GM12878 (cell line): ENCODE measurements around the gene PRM3. TPM values are rescaled to one million over a fixed set of nuclear protein-coding genes. Genes with fewer than 3 reads are reported as not detected.

Source experiments
- ATAC-seq: fragments of 200-7000 bp; cut with Tn5 transposase; 3 replicates; pipeline ENCODE4 v1.9.1; 2020; ENCODE audit warnings: mild to moderate bottlenecking, moderate library complexity
- BruUV-seq: library from RNA; stranded (reverse); fragments of 400-500 nt; replicated peaks from 2 replicates; lab custom pipeline; 2021; lab: Mats Ljungman, UMichigan
- CTCF ChIA-PET: fragments of 300-600 bp; sonication (Branson Sonifier 250); formaldehyde crosslinking; extraction: SDS; loops from one replicate; lab custom pipeline; 2021; ENCODE audit warnings: inconsistent platforms; lab: Yijun Ruan, JAX
- POLR2A ChIA-PET: fragments of 350-600 bp; formaldehyde crosslinking; extraction: SDS; loops from one replicate; lab custom pipeline; 2021; ENCODE audit warnings: inconsistent platforms; lab: Charles Lee
- RAD21 ChIA-PET: fragments of 300-600 bp; sonication (Branson Sonifier 250); formaldehyde crosslinking; loops from one replicate; lab custom pipeline; 2023; ENCODE audit warnings: antibody characterized with exemption; ENCODE audit not compliant: unreplicated experiment; lab: Charles Lee
- SMC1A ChIA-PET: fragments of 300-600 bp; sonication (Branson Sonifier 250); formaldehyde crosslinking; loops from one replicate; lab custom pipeline; 2023; ENCODE audit not compliant: unreplicated experiment, uncharacterized antibody; lab: Charles Lee
- DNase-seq: peaks from one replicate; pipeline ENCODE4 v3.0.0-alpha.2; 2011; ENCODE audit warnings: low read depth, low spot score
- FAIRE-seq: peaks from 3 replicates; lab custom pipeline; 2011; peaks lifted over from hg19 to GRCh38; lab: Jason Lieb, UNC
- H2AFZ ChIP-seq: 2 replicates; pipeline ENCODE4 v1.6.0; 2011; ENCODE audit warnings: low read depth, low read length, control low read depth; ENCODE audit not compliant: control insufficient read depth
- H3K27ac ChIP-seq: 2 replicates; pipeline ENCODE4 v1.5.1; 2011; ENCODE audit warnings: control low read depth; ENCODE audit not compliant: control insufficient read depth, insufficient read depth
- H3K27me3 ChIP-seq, 2 experiments: replicated peaks in 1 of 2; 2 replicates each; pipeline versions ENCODE4 v1.6.0 to v1.6.1; 2011; ENCODE audit warnings: low read length in 1 of 2; ENCODE audit not compliant: control insufficient read depth in 2 of 2, insufficient read depth in 2 of 2
- H3K36me3 ChIP-seq, 2 experiments: 2 replicates each; pipeline ENCODE4 v1.5.1; 2011; ENCODE audit warnings: low read length in 1 of 2; ENCODE audit not compliant: control insufficient read depth in 2 of 2, insufficient read depth in 2 of 2
- H3K4me1 ChIP-seq: 2 replicates; pipeline ENCODE4 v1.6.1; 2011; ENCODE audit warnings: mild to moderate bottlenecking, low read length, moderate library complexity, mixed read lengths; ENCODE audit not compliant: control insufficient read depth, insufficient read depth
- H3K4me2 ChIP-seq: 2 replicates; pipeline ENCODE4 v1.6.0; 2011; ENCODE audit warnings: control low read depth; ENCODE audit not compliant: control insufficient read depth, insufficient read depth
- H3K4me3 ChIP-seq: fragments of 200-600 bp; sonication (generic); 2 replicates; pipeline ENCODE4 v1.5.1; 2016
- H3K79me2 ChIP-seq: 2 replicates; pipeline ENCODE4 v1.6.0; 2011; ENCODE audit warnings: low read length; ENCODE audit not compliant: control insufficient read depth, insufficient read depth
- H3K9ac ChIP-seq: 2 replicates; pipeline ENCODE4 v1.8.0; 2011; ENCODE audit warnings: low read length, control low read depth, mixed read lengths; ENCODE audit not compliant: control insufficient read depth, insufficient read depth
- H3K9me3 ChIP-seq: replicated peaks from 3 replicates; pipeline ENCODE4 v1.5.1; 2011; ENCODE audit warnings: mild to moderate bottlenecking, low read length; ENCODE audit not compliant: control insufficient read depth, insufficient read depth
- H4K20me1 ChIP-seq: 2 replicates; pipeline ENCODE4 v1.6.0; 2011; ENCODE audit not compliant: control insufficient read depth, insufficient read depth
- CBX3 ChIP-seq: fragments of 200-600 bp; sonication (generic); IDR thresholded peaks from 2 replicates; pipeline ENCODE4 v1.6.1; 2016; ENCODE audit warnings: low read depth, borderline replicate concordance
- JUNB ChIP-seq: IDR thresholded peaks from 2 replicates; pipeline ENCODE4 v1.6.1; 2016; ENCODE audit warnings: antibody characterized with exemption, mild to moderate bottlenecking
- KAT2A ChIP-seq: conservative IDR thresholded peaks from 2 replicates; pipeline ENCODE4 v1.6.1; 2011; ENCODE audit warnings: low read depth, low read length; ENCODE audit not compliant: control insufficient read depth
- MTA2 ChIP-seq: fragments of 450-650 bp; IDR thresholded peaks from 2 replicates; pipeline ENCODE4 v1.6.1; 2016; ENCODE audit warnings: low read depth, mild to moderate bottlenecking, moderate library complexity
- MYC ChIP-seq: IDR thresholded peaks from 2 replicates; pipeline ENCODE4 v1.6.1; 2011; ENCODE audit warnings: mild to moderate bottlenecking, low read length, moderate library complexity, inconsistent platforms; ENCODE audit not compliant: insufficient read depth, insufficient replicate concordance, insufficient read length, severe bottlenecking
- PAX5 ChIP-seq: IDR thresholded peaks from 2 replicates; pipeline ENCODE4 v1.6.1; 2011; ENCODE audit warnings: low read depth, low read length, borderline replicate concordance
- POU2F2 ChIP-seq: IDR thresholded peaks from 3 replicates; pipeline ENCODE4 v1.6.1; 2011; ENCODE audit warnings: low read depth, mild to moderate bottlenecking, low read length, borderline replicate concordance
- SREBF2 ChIP-seq: IDR thresholded peaks from 2 replicates; pipeline ENCODE4 v1.6.1; 2012; ENCODE audit warnings: mild to moderate bottlenecking, low read length
- TCF3 ChIP-seq: IDR thresholded peaks from 2 replicates; pipeline ENCODE4 v1.6.1; 2012; ENCODE audit warnings: low read depth, mild to moderate bottlenecking, low read length, borderline replicate concordance; ENCODE audit not compliant: insufficient read depth
- in situ Hi-C: fragments of 300-500 bp; cut with MboI; formaldehyde crosslinking; loops from 9 replicates; pipeline ENCODE4 v1.14.3; 2018; ENCODE audit warnings: mixed read lengths
- intact Hi-C: fragments of 100-400 bp; cut with micrococcal nuclease; formaldehyde crosslinking; loops from one replicate; pipeline ENCODE4 v1.14.2; 2022; ENCODE audit not compliant: unreplicated experiment
- polyA plus RNA-seq, 11 experiments: library from polyadenylated mRNA; depleted of rRNA in 4 of 11; unstranded in 6 of 11; stranded (reverse) in 5 of 11; fragments of >200 nt; fragmentation: Nextera tagmentation in 4 of 11; fragmentation: Illumina TruSeq in 1 of 11; extraction: Ambion mirVana in 4 of 11; extraction: Trizol in 1 of 11; gene quantifications; 1 replicate in 1 of 11; 2 replicates in 10 of 11; pipeline versions ENCODE4 v1.2.1 to v1.2.3, GENCODE V29; 2011 to 2016; ENCODE audit warnings: inconsistent platforms in 2 of 11, missing spikeins in 2 of 11, low read depth in 1 of 11
- total RNA-seq, 4 experiments: library from RNA; depleted of rRNA in 3 of 4; stranded (reverse); fragments of >200 nt in 3 of 4; fragmentation: Illumina TruSeq in 1 of 4; extraction: Trizol in 1 of 4; gene quantifications; 2 replicates each; pipeline versions ENCODE4 v1.2.1 to v1.2.3, GENCODE V29; 2013 to 2021

The PRM3 gene
- total and polyA plus RNA-seq, 10 of the 15 experiments (the other 5 are each of a cell fraction or from before 2014, with no cell fraction given): not detected

DNA sequence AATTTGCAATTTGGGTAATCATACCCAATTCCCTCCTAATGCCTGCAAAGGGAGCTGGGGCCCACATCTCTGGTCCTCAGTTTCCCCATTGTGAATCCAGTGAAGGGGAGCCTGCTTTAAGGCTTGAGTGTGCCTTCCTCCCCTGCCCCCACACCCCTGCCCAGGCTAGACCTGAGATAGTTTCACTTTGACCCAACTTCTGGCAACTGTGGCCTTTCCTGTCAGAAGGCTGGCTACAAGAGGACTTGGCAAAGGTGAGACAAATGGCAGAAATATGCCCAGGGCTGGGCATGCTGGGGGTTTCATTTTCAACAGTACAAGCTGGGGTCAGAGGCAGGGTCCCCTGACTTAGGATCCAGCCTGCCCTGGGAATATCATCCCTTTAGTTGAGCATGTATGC lies 27.4 kb downstream of the PRM3 start:
- no peaks in the 10 kb centered on the region for H3K36me3 ChIP-seq
- H3K4me1 ChIP-seq: peaks cover 10% of the 10 kb centered on the region
- in situ Hi-C loops: no loop called here
- DNase-seq: no peak
- H3K27me3 ChIP-seq: no peaks in the 10 kb centered on the region
- H2AFZ ChIP-seq: no peak overlapping the region
- ChIA-PET RAD21 (interaction anchor here (0.6 to 3.3 kb wide), 6 partner anchors 10 to 54 kb away, joined by 3 to 13 read pairs (median 4); partner anchors contain the start of gene SOCS1), CTCF (interaction anchor here (1.2 kb wide), 1 partner anchor 13 kb away, joined by 4 read pairs; no protein-coding TSS in a partner anchor), POLR2A (interaction anchor here (1.4 kb wide), 1 partner anchor 10 kb away, joined by 6 read pairs; no protein-coding TSS in a partner anchor)
- H4K20me1 ChIP-seq: no peaks in the 10 kb centered on the region
- no peak for FAIRE-seq
- no peak overlapping the region for H3K4me2 ChIP-seq
- TF ChIP-seq PAX5: no peak
- TF ChIP-seq CBX3: no peak
- TF ChIP-seq SREBF2: no peak
- no peak for TF ChIP-seq POU2F2
- TF ChIP-seq JUNB: peak; percentile 32
- TF ChIP-seq MYC: no peak
- TF ChIP-seq TCF3: no peak
- TF ChIP-seq KAT2A: no peak
- TF ChIP-seq MTA2: 0 out of 2 replicates have a peak, but pooled peaks have one; percentile 13
- TF ChIP-seq, all 136 proteins: peak for 2
- no peak overlapping the region for H3K9ac ChIP-seq
- SMC1A ChIA-PET: interaction anchor here (1.0 to 3.3 kb wide), 8 partner anchors 9 to 282 kb away, joined by 3 to 15 read pairs (median 4); no protein-coding TSS in a partner anchor
- H3K9me3 ChIP-seq: no peaks in the 10 kb centered on the region; the same call in 2 of the 3 replicates
- peak; percentile 61 for ATAC-seq
- intact Hi-C loops: no loop called here
- H3K79me2 ChIP-seq: no peaks in the 10 kb centered on the region
- H3K4me3 ChIP-seq: no peak overlapping the region
- no peak overlapping the region for H3K27ac ChIP-seq
- no TSS peak for BruUV-seq
